Activated CD4-positive, alpha-beta T cell treated with anti-CD3 and anti-CD28 coated beads, Interleukin-2, amount 50 U/mL, for 16 hours (primary cell): ENCODE measurements around the gene S1PR2.
"Not testable (repeated sequence)": the region's sequence is repeated elsewhere in the genome, so short reads cannot be mapped to it uniquely, and the experiment has no call there.

Experiments used
- DNase-seq: peaks from one replicate; pipeline ENCODE4 v3.0.0-alpha.2; 2020

Gene S1PR2

DNA sequence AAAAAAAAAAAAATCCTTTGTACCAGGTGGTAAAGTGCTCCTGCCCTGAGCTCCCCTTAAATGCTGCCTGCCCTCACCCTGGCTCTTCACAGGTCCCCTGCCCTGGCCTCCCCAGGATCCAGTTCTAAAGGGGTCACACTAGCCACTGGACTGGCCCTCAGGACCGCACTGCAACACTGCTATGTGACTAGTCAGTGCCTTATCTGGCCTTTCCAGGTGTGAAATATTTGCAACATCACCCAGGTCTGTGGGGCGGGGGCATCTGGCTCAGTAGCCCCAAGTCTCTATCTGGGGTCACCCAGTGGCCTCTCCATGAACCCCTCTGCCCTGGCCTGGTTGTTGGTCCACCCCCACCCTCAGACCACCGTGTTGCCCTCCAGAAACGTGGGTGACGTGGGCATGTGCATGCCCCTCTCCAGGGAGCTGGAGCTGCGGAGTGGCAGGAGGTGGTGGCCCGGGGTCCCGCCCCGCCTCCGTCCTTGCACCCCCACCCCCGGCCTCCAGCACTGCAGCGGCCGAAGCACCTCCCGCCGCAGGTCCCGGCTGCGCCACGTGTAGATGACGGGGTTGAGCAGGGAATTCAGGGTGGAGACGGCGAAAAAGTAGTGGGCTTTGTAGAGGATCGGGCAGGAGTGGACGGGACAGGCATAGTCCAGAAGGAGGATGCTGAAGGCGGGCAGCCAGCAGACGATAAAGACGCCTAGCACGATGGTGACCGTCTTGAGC, 7.5 kb downstream of the S1PR2 start:
- no peak for DNase-seq

DNA sequence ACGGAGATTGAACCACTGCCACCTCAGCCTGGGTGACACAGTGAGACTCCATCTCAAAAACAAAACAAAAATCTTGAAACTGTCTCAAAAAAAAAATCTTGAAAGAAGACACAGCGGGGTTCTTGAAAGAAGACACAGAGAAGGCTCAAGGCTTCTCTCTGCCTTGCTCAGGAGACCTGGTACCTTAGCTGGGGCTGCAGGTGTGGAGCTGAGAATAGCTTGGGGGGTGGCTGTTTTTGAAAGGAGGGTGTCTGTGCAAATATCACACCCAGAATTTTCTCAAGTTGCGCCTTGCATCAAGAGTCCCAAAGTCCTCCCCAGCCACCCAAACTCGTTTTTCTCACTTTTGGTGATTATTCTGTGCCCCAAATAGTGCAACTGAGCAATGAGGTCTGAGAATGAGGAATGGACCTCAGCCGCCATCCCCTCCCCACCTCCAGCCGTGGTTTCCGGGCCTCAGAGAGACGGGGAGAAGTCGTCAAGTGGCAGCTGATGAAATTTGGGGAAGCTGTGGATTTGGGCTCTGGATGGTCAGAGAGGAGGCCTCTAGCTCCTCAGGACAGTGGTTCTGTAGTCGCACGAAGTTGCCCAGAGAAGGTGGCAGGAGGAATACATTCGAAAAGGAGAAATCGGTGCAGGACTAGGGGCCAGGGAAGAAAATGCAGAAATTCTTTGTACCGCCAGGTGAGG, 8.8 kb downstream of the S1PR2 start:
- DNase-seq = no peak

DNA sequence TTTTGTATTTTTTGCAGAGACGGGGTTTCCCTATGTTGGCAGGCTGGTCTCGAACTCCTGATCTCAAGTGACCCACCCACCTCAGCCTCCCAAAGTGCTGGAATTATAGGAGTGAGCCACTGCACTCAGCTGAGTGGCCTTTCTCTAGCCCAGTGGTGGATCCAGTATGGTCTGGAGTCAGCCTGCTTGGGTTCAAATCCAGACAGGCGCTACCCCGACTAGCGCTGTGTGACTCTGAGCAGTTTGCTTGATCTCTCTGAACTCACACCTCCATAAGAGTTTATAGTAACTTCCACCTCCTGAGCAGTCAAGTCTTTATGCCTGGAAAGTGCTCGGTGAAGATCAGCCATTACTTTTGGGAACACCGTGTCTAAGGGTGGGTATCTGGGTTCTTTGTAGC, 10.4 kb downstream of the S1PR2 start:
- DNase-seq = no peak

DNA sequence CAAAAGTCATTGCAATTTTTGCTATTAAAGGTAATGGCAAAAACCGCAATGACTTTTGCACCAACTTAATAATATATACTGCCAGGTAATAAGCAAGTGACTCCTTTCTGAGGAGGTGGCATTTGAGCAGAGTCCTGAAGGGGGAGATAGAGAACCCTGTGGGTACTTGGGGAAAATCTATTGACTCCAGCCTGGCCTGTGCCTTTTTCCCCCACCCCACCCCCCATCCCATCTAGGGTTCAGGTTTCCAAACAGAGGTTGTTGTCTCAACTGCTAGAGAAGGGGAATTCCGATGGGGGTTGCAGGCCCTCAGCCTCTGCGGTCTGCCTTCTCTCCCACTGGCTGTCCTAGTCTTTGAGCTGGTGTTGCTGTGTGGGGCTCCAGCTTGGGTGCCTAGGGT, 11.5 kb downstream of the S1PR2 start:
- peak; percentile 47 for DNase-seq

DNA sequence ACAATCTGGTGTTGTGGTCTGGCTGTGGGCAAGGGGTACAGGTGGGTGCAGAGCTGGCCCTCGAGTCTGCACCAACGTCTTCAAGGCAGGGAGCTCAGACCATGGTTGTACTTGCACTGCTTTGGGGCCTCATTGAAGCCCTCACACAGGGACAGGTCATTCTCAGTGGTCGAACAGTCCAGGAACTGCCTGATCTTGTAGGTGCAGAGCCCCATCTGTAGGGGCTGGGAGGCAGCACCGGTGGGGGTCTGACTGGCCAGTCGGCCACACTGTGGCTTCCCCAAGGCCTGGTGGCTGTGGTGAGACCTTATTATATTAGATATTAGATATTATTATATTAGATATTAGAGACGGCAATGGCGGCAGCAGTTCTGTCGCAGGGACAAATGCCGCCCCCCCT, 14.0 kb downstream of the S1PR2 start:
- DNase-seq = no peak

DNA sequence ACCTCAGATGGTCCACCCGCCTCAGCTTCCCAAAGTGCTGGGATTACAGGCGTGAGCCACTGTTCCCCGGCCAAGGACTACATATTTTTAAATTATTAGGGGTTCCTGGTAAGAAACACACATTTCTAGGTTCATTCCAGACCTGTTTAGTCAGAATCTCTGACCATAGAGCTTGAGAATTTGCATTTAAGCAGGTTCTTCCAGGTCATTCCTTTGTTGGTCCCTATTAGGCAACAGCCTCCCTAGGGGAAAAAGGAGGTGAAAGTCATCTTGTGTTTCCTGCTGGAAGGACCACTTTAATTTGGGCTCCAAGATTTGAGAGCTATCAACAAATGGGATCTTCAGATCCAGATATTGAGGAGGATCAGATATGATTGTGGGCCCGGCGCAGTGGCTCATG, 16.3 kb downstream of the S1PR2 start:
- no peak for DNase-seq

DNA sequence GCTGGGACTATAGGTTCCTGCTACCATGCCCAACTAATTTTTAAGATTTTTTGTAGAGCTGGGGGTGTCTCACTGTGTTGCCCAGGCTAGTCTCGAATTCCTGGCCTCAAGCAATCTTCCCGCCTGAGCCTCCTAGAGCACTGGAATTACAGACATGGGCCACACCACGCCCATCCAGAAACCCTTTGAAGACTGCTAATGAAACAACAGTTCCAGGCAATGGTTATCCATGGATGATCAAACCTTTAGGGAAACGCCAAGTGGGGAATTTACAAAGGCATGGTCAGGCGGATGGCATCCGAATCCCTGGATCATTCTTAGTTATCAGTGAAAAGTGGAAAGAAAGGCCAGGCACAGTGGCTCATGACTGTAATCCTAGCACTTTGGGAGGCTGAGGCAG, 19.4 kb downstream of the S1PR2 start:
- no peak for DNase-seq

DNA sequence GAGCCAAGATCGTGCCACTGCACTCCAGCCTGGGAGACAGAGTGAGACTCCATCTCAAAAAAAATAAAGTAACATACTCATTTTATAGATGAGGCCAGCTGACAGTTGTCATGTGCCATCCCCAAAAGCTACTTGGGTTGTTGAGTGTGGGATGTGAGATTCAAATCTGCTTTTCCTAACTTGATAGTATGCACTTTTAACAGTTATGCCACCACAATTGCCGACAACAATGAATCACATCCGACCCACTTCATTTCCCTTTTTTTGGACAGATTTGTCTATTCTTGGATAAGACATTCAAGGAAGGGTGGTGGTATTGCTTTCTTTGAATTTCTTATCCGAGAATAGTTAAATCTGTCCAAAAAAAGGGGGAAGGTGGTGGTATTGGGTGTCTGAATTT, 20.1 kb downstream of the S1PR2 start:
- DNase-seq = no peak

DNA sequence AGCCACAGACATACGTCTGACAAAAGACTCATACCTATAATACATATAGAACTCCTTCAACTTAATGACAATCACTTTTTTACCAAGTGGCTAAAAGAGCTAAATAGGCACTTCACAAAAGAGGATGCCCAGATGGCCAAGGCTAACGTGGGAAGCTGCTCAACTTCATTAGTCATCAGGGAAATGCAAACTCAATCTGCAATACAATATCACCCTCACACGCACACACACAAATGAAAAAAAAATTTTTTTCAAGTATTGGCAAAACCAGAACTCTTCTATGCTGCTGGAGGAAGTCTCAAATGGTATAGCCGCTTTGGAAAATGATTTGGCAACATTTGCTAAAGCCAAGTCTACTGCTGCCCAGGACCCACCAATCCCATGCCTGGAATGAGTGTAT, 21.8 kb downstream of the S1PR2 start:
- DNase-seq = no peak

DNA sequence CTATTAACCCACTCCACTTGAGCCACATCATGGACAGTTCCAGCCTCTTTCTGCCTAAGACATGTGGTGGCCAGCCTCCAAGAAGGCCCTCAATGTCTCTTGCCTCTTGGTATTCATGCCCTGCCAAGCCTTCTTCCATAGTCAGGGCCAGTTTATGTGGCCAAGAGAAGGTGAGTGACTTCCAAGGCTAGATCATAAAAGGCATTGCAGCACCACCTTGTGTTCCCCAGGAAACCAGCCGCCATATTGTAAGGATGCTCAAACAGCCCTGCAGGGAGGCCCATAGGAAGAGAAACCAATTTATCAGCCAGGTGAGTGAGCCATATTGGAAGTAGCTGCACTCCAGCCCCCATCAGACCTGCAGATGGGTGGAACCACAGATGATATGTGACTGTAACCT, 24.1 kb downstream of the S1PR2 start:
- DNase-seq = no peak

DNA sequence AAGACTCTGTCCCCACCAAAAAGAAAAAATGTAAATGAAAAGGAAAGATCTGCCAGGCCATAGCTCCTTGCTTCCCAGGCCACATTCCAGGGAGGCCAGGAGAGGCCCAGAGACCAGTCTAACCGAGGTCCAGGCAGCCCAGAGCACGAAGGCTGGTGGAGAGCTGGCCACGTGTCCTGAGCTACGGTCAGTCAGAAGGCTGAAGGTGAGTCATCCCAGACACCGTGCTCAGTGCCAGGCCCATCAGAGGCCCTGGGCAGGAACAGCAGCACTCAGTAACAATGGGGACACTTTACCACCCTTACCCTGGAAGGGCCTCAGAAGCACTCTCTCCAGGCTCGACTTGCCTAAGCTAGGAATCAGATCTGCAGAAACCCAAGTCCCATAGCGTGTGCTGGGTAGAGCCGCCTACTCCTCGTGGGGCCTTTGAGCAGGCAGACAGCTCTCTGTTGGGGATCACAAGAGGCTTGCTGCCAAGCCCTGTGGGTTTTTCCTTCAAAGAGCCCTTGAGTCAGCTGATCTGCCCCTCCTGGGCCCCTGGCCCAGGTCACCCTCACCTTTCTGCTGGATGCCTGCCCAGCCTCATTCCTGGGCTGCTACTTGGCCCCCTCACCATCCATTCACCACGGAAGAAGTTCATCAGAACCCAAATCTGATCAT, 24.8 kb downstream of the S1PR2 start:
- no peak for DNase-seq

DNA sequence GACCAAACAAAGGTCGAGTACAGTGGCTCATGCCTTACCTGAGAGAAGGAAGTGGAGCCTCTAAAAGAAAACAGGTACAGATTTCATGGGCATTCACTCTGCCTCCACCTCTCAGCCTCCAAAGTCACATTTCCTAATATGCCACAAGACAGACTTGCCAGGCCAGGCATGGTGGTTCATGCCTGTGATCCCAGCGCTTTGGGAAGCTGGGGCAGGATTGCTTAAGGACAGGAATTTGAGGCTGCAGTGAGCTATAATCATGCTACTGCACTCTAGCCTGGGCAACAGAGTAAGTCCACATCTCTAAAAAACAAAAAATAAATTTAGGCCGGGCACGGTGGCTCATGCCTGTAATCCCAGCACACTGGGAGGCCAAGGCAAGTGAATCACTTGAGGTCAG, 25.5 kb downstream of the S1PR2 start:
- DNase-seq = no peak

DNA sequence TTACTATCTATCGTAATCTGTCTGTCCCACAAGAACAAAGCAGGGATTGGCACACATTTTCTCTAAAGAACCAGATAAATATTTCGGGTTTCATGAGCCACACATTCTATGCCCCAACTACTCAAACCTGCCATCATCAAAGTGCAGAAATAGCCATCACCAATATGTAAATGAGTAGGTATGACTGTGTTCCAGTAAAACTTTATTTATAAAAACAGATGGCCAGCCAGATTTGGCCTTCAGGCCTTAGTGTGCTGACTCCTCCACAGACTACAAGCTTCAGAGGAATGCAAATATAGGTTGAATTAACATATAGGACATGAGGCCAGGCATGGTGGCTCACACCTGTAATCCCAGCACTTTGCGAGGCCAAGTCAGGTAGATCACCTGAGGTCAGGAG, 27.4 kb downstream of the S1PR2 start:
- DNase-seq = no peak

DNA sequence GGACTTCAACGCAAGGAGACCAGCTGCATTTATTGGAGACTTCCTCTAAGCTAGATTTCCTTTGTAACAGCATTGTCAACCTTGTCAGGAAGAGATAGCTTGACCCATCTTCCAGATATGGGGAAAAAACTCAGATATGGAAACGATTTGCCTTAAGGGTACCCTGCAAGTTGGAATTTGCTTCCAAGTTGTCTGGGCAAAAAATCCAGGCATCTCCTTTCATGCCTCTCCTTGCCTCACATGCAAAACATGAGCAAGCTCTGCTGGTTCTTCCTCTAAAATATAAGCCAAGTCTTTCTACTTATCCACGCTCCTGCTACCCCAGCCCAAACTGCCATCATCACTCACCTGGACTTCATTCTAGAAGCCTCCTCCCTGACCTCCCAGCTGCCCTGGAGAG, 30.0 kb downstream of the S1PR2 start:
- no peak for DNase-seq

DNA sequence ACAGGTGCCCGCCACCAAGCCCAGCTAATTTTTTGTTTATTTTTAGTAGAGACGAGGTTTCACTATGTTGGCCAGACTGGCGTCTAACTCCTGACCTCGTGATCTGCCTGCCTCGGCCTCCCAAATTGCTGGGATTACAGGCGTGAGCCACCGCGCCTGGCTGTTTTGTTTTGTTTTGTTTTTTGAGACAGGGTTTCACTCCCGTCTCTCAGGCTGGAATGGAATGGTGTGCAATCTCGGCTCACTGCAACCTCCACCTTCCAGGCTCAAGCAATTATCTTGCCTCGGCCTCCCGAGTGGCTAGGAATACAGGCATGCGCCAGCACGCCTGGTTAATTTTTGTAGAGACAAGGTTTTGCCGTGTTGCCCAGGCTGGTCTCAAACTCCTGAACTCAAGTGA, 31.0 kb downstream of the S1PR2 start:
- not testable (repeated sequence) for DNase-seq

DNA sequence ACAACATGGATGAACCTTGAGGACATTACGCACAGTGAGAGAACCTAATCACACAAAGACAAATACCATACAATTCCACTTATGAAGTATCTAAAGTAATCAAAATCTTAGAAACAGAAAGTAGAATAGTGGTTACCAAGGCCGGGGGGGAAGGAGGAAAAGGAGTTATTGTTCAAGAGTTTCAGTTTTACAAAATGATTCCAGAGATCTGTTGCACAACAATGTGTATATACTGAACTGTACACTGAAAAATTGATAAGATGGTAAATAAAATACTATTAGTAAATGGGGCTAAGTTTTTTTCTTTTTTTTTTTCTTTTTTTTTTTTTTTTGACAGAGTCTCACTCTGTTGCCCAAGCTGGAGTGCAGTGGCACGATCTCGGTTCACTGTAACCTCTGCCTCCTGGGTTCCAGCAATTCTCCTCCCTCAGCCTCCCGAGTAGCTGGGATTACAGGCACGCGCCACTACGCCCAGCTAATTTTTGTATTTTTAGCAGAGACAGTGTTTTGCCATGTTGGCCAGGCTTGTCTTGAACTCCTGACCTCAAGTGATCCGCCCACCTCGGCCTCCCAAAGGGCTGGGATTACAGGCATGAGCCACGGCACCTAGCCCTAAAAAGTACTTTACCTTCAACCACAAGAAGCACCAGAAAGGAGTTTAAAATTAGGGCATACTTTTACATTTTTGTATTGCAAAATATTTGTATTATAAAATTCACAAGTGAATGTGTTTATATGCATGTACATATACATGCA, 32.1 kb downstream of the S1PR2 start:
- DNase-seq = peak; percentile 70

DNA sequence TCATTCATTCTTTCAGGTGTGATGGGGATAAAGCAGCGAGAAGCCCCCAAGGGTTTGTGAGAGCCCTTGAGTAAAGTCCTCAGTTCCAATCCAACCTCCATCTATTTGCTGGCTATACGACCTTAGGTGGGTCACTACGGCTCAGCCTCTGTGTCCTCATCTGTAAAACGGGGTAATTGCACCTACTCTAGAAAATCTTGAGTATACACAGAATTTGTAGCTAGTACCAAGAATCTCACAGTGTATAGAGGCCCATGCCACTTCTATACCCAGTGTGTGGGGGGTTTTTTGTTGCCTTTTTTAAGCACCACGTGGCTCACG, 36.0 kb downstream of the S1PR2 start:
- DNase-seq = no peak

DNA sequence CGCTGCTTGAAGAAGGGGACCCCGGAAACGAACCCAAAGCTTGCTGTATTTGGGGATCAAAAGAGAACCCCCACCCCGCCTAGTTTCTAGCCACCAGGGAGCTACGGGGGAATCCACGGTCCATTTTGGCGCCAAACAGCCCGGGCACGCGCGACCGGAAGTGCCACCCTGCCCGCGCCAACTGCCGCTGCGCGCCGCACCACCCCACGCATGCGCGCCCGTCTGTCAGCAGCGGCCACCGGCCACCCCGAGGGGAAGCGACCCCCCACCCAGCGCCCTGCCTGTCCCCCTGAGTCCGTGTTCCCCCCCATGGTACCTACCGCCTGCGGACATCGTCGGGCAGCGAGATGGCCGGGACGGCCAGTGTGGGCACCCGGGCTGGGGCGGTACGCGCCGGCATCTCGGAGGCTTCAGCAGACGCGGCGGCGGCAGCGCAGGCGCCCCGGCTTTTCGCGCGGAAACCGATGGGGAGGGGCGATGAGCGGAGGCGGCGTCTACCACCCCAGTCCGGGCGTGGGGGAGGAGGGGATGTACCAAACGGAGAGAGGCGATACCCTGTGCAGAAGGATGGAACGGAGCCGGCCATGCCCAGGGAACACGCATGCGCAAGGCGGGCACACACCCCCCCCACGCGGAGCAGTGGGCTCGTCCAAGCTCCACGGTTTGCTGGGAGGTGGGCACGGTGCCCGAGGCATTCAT, 36.5 kb downstream of the S1PR2 start, which contains the start of gene DNMT1:
DNMT1 (minus strand) TSS at position 454 of the 699 bp plus-strand sequence; CDS start at position 400, 54 bp downstream.
- DNase-seq = peak; percentile 99

DNA sequence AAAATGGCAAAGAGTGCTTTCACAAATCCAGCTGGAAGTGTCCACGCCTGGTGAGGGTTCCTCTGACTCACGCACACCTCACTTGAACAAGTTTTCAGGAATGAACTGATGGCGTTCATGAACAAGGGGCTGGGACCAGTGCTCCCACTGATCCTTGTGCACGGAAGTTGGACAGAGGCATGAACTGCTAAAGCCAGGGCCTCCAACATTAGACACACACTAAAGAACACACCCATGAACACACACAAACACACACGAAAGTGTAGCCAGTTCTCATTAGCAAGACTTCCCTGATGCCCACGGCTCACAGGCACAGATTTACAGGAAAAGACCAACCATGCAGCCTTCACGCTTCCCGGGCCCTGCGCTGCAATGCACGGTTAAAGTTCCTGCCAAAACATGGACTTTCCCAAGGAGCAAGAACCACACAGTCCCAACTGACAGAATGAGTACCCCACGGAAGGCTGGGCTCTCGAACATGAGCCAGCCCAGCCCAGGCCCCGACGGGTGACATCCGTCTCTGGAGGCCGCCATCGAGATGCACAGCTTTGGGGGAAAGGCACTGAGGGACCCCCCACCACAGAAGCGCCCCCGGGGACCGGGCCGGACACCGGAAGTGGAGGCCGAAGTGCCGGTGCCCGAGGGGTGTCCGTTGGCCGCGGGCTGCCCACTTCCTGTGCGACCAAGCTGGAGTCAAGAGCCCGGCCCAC, 37.2 kb downstream of the S1PR2 start:
- DNase-seq = no peak

DNA sequence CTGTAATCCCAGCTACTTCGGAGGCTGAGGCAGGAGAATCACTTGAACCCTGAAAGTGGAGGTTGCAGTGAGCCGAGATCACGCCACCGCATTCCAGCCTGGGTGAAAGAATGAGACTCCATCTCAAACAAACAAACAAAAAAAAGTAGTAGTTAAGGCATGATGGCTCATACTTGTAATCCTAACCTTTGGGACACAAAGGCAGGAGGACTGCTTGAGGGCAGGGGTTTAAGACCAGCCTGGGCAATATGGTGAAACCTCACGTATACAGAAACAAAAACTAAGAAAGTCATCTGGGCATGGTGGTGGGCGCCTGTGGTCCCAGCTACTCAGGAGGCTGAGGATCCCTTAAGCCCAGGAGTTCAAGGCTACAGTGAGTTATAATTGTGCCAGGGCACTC, 38.2 kb downstream of the S1PR2 start:
- DNase-seq = no peak

DNA sequence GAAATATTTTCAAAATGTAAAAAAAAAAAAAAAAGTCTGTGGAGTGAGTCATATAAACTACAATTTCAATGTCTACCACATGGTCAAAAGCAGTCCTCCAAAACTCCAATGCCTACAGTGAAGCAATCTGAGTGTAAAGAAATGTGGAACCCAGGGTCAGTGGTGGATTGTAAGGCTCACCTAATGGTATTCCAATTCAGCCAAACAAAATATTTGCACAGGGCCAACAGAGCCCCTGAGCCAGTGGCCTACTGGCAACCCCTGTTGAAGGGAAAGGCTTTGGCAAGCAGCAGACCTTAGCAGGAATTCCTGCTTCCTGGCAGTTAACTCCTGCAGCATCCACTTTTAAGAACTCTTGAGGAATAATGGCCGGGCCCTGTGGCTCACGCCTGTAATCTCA, 39.8 kb downstream of the S1PR2 start:
- DNase-seq = no peak

DNA sequence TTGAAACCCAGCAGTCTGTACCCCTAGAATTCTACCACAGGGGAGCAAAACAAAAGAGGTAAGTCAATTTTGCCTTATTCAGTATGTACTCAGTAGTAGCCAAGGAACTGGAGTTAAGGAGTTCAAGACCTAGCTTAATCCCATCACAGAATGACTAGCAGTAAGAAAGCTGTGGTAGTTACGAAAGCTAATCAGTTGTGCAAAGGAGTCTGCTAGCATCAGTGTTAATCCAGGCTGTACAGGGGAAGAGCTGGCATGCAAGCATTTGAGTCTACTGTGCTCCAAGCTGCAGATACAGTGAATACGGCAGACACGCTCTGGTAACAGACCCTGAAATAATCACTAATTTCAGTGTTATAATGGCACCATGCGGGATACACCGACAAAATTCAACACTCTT, 41.1 kb downstream of the S1PR2 start:
- DNase-seq = no peak
